Right lobe of liver (tissue), 6 donors: ENCODE measurements around the gene GOLGA3. TPM values are rescaled to one million over a fixed set of nuclear protein-coding genes. Genes with fewer than 3 reads are reported as not detected.
"Not testable (repeated sequence)": the region's sequence is repeated elsewhere in the genome, so short reads cannot be mapped to it uniquely, and the experiment has no call there.

Experiments
- ATAC-seq, 4 donors: fragments of 200-7000 bp; cut with Tn5 transposase; one replicate each; pipeline ENCODE4 v1.9.1; 2020; ENCODE audit warnings: mild to moderate bottlenecking in 4 of 4, moderate library complexity in 4 of 4
- DNase-seq, 3 donors: peaks; one replicate each; pipeline ENCODE4 v3.0.0-alpha.2; 2020
- H3K27ac ChIP-seq, 3 donors: fragments of 200-600 bp; one replicate each; pipeline ENCODE4 v1.8.0; 2022
- H3K27me3 ChIP-seq, 2 donors: fragments of 200-600 bp; one replicate each; pipeline ENCODE4 v1.8.0; 2022
- H3K36me3 ChIP-seq, 4 donors: fragments of 200-600 bp; sonication (generic) in 1 of 4; one replicate each; pipeline versions ENCODE4 v1.5.1 to v1.8.0; 2017 to 2022; ENCODE audit warnings: control low read depth in 1 of 4
- H3K4me1 ChIP-seq, 4 donors: fragments of 200-600 bp; sonication (generic) in 1 of 4; one replicate each; pipeline versions ENCODE4 v1.5.1 to v1.8.0; 2017 to 2022; ENCODE audit warnings: control low read depth in 1 of 4
- H3K4me3 ChIP-seq, 3 donors: fragments of 200-600 bp; one replicate each; pipeline ENCODE4 v1.8.0; 2022
- H3K9me3 ChIP-seq, 4 donors: fragments of 200-600 bp; sonication (generic) in 1 of 4; one replicate each; pipeline versions ENCODE4 v1.5.1 to v1.8.0; 2017 to 2022; ENCODE audit warnings: control low read depth in 1 of 4
- CTCF ChIP-seq, 4 donors: fragments of 200-600 bp in 3 of 4; fragments of 450-650 bp in 1 of 4; IDR thresholded peaks; one replicate each; pipeline versions ENCODE4 v1.5.1 to v1.8.0; 2016 to 2022; ENCODE audit warnings: antibody characterized with exemption in 4 of 4, mild to moderate bottlenecking in 2 of 4
- POLR2A ChIP-seq: fragments of 450-650 bp; IDR thresholded peaks from one replicate; pipeline ENCODE4 v1.6.1; 2017; ENCODE audit warnings: antibody characterized with exemption, mild to moderate bottlenecking
- WGBS: methylation state at CpG from one replicate; pipeline ENCODE4 v1.1.6; 2018; ENCODE audit warnings: low coverage, low lambda C conversion rate; ENCODE audit not compliant: insufficient coverage; ENCODE audit errors: missing lambda C conversion rate; 5-methylcytosine and 5-hydroxymethylcytosine counted together
- intact Hi-C, 2 donors: fragments of 100-400 bp; cut with DNase I; formaldehyde crosslinking; loops; one replicate each; pipeline versions ENCODE4 v1.11.2 to v1.14.1; 2022
- total RNA-seq, 6 experiments: library from RNA; depleted of rRNA in 2 of 6; stranded (reverse); fragments of >200 nt in 2 of 6; fragmentation: NEBNext Ultra II Directional in 3 of 6; extraction: Animal tissue kit (Norgen Biotek cat#: 25700) in 3 of 6; gene quantifications; one replicate each; pipeline versions ENCODE4 v1.1.0 to v1.2.4, GENCODE V29; 2016 to 2023
- donor health status: DM: no; HTN: yes; CAD: no.
- donor health status: DM: no; HTN: no; CAD: no.
- donor health status: DM: no; HTN: no; CAD: no.
- donor health status: DM: no; HTN: yes; CAD: no.
- donor health status: DM: no; HTN: yes; CAD: no.

The GOLGA3 gene
- total RNA-seq, 6 experiments from 2014 or later = 15.7 to 37.5 (median 22.8) TPM

- intact Hi-C loops = no loop called here
- DNase-seq (no peak), ATAC-seq (no peak)
- WGBS = 94% methylated on average over 23 of the region's 24 CpGs
- H3K4me3 ChIP-seq = no peak overlapping the region
- no peaks in the 10 kb centered on the region for H3K27me3 ChIP-seq
- H3K36me3 ChIP-seq = peaks cover 0 to 87% (median 45%) of the 10 kb centered on the region in 4 donors
- H3K9me3 ChIP-seq = no peaks in the 10 kb centered on the region
- TF ChIP-seq CTCF (IDR thresholded peaks at IDR 0.05) (no peak), POLR2A (no peak)
- H3K4me1 ChIP-seq = no peaks in the 10 kb centered on the region
- no peak overlapping the region for H3K27ac ChIP-seq
These were observed 30.7 kb downstream of the GOLGA3 start for GRCh38 chr12:132797820-132798570.

GRCh38 chr12:132795847-132796246 lies 32.8 kb downstream of the GOLGA3 start:
- DNase-seq (no peak), ATAC-seq (no peak)
- Histone ChIP-seq H3K36me3 (peaks cover 0 to 75% (median 35%) of the 10 kb centered on the region in 4 donors), H3K4me3 (no peak overlapping the region), H3K4me1 (no peaks in the 10 kb centered on the region), H3K27me3 (no peaks in the 10 kb centered on the region), H3K27ac (no peak overlapping the region), H3K9me3 (no peaks in the 10 kb centered on the region)
- intact Hi-C loops = no loop called here
- 95% methylated on average over 9 of the region's 14 CpGs for WGBS
- TF ChIP-seq CTCF (IDR thresholded peaks at IDR 0.05) (no peak), POLR2A (no peak)

- H3K4me1 ChIP-seq, H3K27ac ChIP-seq, ATAC-seq, H3K27me3 ChIP-seq, H3K9me3 ChIP-seq, DNase-seq, H3K4me3 ChIP-seq, intact Hi-C loops: not testable (repeated sequence)
- no CpG with 5 or more reads among the region's 2 CpGs for whole genome bisulfite sequencing
- peaks cover 0 to 57% (median 23%) of the 10 kb centered on the region in 4 donors for H3K36me3 ChIP-seq
These were observed 36.7 kb downstream of the GOLGA3 start for GRCh38 chr12:132791940-132792339.

GRCh38 chr12:132789099-132789471 lies 39.6 kb downstream of the GOLGA3 start:
- H3K27me3 ChIP-seq = no peaks in the 10 kb centered on the region
- no peak overlapping the region for H3K4me3 ChIP-seq
- no peak for TF ChIP-seq POLR2A
- DNase-seq (no peak), ATAC-seq (no peak)
- H3K9me3 ChIP-seq = no peaks in the 10 kb centered on the region
- peaks cover 0 to 49% (median 21%) of the 10 kb centered on the region in 4 donors for H3K36me3 ChIP-seq
- 93% methylated on average over 5 of the region's 21 CpGs for WGBS
- no peak overlapping the region for H3K27ac ChIP-seq
- H3K4me1 ChIP-seq = no peaks in the 10 kb centered on the region
- intact Hi-C loops = no loop called here

GRCh38 chr12:132788375-132789098 lies 40.1 kb downstream of the GOLGA3 start:
- Histone ChIP-seq H3K36me3 (peaks cover 0 to 49% (median 22%) of the 10 kb centered on the region in 4 donors), H3K27ac (no peak overlapping the region), H3K4me3 (no peak overlapping the region), H3K4me1 (no peaks in the 10 kb centered on the region), H3K9me3 (no peaks in the 10 kb centered on the region), H3K27me3 (no peaks in the 10 kb centered on the region)
- peak in 2 of 4 donors; percentile 9 to 28 for ATAC-seq
- DNase-seq = no peak
- TF ChIP-seq POLR2A = no peak
- TF ChIP-seq CTCF (IDR thresholded peaks at IDR 0.05) = no peak
- WGBS = 94% methylated on average over 7 of the region's 29 CpGs
- intact Hi-C loops = no loop called here
